Cardiac muscle cell (in vitro differentiated cells and primary cell): ENCODE data around the gene BFAR. TPM values are rescaled to one million over a fixed set of nuclear protein-coding genes. Genes with fewer than 3 reads are reported as not detected.

Experiments used
- DNase-seq, 2 donors: peaks; one replicate each; pipeline versions ENCODE4 v3.0.0 to v3.0.0-alpha.2; 2010 to 2017; ENCODE audit warnings: low read depth in 1 of 2, low spot score in 1 of 2
- H3K27ac ChIP-seq: fragments of 200-600 bp; sonication (generic); 2 replicates; pipeline ENCODE4 v1.5.1; 2016
- H3K27me3 ChIP-seq: fragments of 200-600 bp; sonication (generic); 2 replicates; pipeline ENCODE4 v1.6.0; 2016; ENCODE audit warnings: control low read depth
- H3K36me3 ChIP-seq: fragments of 200-600 bp; sonication (generic); 2 replicates; pipeline ENCODE4 v1.5.1; 2016; ENCODE audit warnings: control low read depth
- H3K4me1 ChIP-seq: fragments of 200-600 bp; sonication (generic); 2 replicates; pipeline ENCODE4 v1.8.1; 2017; ENCODE audit warnings: low read depth, mild to moderate bottlenecking, mixed run types
- H3K4me3 ChIP-seq: fragments of 200-600 bp; sonication (generic); 2 replicates; pipeline ENCODE4 v1.5.1; 2016; ENCODE audit warnings: mild to moderate bottlenecking
- H3K9me3 ChIP-seq: fragments of 200-600 bp; sonication (generic); 2 replicates; pipeline ENCODE4 v1.5.1; 2017; ENCODE audit warnings: low read depth, mild to moderate bottlenecking, control low read depth
- polyA plus RNA-seq: library from polyadenylated mRNA; unstranded; fragments of >200 nt; fragmentation: Nextera tagmentation; extraction: Ambion mirVana; gene quantifications from 2 replicates; pipeline ENCODE4 v1.2.1, GENCODE V29; 2016
- total RNA-seq: library from RNA; depleted of rRNA; stranded (reverse); fragments of >200 nt; gene quantifications from 2 replicates; pipeline ENCODE4 v1.2.3, GENCODE V29; 2016
- TF ChIP-seq, protein P1 (sequence below): IDR thresholded peaks from 2 replicates; pipeline ENCODE4 v1.5.1; 2012; ENCODE audit warnings: low read depth, mild to moderate bottlenecking, low read length

The BFAR gene
- total and polyA plus RNA-seq, 2 experiments from 2014 or later: 34.4 to 34.6 TPM

- H3K9me3 ChIP-seq: no peaks in the 10 kb centered on the region
- H3K36me3 ChIP-seq: peaks cover 54% of the 10 kb centered on the region
- no peak overlapping the region for H3K27ac ChIP-seq
- H3K4me1 ChIP-seq: no peaks in the 10 kb centered on the region
- no peak for DNase-seq
- no peaks in the 10 kb centered on the region for H3K27me3 ChIP-seq
- H3K4me3 ChIP-seq: no peak overlapping the region
- TF ChIP-seq, protein P1, sequence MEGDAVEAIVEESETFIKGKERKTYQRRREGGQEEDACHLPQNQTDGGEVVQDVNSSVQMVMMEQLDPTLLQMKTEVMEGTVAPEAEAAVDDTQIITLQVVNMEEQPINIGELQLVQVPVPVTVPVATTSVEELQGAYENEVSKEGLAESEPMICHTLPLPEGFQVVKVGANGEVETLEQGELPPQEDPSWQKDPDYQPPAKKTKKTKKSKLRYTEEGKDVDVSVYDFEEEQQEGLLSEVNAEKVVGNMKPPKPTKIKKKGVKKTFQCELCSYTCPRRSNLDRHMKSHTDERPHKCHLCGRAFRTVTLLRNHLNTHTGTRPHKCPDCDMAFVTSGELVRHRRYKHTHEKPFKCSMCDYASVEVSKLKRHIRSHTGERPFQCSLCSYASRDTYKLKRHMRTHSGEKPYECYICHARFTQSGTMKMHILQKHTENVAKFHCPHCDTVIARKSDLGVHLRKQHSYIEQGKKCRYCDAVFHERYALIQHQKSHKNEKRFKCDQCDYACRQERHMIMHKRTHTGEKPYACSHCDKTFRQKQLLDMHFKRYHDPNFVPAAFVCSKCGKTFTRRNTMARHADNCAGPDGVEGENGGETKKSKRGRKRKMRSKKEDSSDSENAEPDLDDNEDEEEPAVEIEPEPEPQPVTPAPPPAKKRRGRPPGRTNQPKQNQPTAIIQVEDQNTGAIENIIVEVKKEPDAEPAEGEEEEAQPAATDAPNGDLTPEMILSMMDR: no peak
Measured at GRCh38 chr16:14606102-14606501, 26.6 kb upstream of the BFAR start.

GRCh38 chr16:14608111-14608566, 24.6 kb upstream of the BFAR start:
- Histone ChIP-seq H3K27ac (no peak overlapping the region), H3K4me1 (no peaks in the 10 kb centered on the region), H3K9me3 (no peaks in the 10 kb centered on the region), H3K4me3 (no peak overlapping the region), H3K36me3 (peaks cover 59% of the 10 kb centered on the region), H3K27me3 (no peaks in the 10 kb centered on the region)
- DNase-seq: no peak
- TF ChIP-seq, protein P1: no peak

GRCh38 chr16:14608604-14609003, 24.1 kb upstream of the BFAR start:
- H3K36me3 ChIP-seq: peaks cover 56% of the 10 kb centered on the region
- TF ChIP-seq, protein P1: no peak
- no peak overlapping the region for H3K4me3 ChIP-seq
- no peaks in the 10 kb centered on the region for H3K9me3 ChIP-seq
- H3K27me3 ChIP-seq: no peaks in the 10 kb centered on the region
- no peak for DNase-seq
- H3K4me1 ChIP-seq: no peaks in the 10 kb centered on the region
- H3K27ac ChIP-seq: no peak overlapping the region

DNA sequence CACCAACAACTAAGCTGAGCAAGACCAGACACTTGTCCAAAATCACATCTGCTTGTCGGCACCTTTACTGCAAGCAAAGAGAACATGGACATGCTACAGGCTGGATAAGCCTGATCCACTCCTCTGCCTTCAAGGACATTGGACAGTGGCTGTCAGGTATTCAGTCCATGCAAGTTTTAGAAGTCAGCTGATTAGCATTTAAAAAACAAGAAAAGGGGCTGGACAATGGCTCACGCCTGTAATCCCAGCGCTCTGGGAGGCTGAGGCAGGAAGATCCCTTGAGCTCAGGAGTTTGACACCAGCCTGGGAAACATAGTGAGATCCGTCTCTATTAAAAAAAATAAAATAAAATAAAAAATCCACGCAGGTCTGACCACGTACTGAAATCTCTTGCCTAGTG, 23.0 kb upstream of the BFAR start:
- Histone ChIP-seq H3K27ac (no peak overlapping the region), H3K4me3 (no peak overlapping the region), H3K9me3 (no peaks in the 10 kb centered on the region), H3K36me3 (peaks cover 51% of the 10 kb centered on the region), H3K4me1 (no peaks in the 10 kb centered on the region), H3K27me3 (no peaks in the 10 kb centered on the region)
- TF ChIP-seq, protein P1: no peak
- DNase-seq: no peak

DNA sequence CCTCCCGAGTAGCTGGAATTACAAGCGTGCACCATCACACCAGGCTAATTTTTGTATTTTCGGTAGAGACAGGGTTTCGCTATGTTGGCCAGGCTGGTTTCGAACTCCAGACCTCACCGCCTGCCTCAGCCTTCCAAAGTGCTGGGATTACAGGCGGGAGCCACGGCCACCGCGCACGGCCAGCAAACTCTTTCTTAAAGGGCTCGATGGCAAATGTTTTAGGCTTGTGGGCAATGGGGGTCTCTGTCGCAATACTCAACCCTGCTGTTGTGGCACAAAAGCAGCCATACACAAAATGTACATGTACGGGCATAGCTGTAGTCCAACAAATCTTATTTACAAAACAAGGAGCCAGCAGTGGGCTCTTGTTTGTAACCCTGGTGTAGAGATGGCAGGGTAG, 21.1 kb upstream of the BFAR start:
- Histone ChIP-seq H3K4me3 (no peak overlapping the region), H3K36me3 (peaks cover 47% of the 10 kb centered on the region), H3K4me1 (no peaks in the 10 kb centered on the region), H3K27ac (no peak overlapping the region), H3K27me3 (no peaks in the 10 kb centered on the region), H3K9me3 (no peaks in the 10 kb centered on the region)
- DNase-seq: no peak
- TF ChIP-seq, protein P1: no peak

GRCh38 chr16:14613991-14614390, 18.8 kb upstream of the BFAR start:
- H3K27me3 ChIP-seq: no peaks in the 10 kb centered on the region
- no peak overlapping the region for H3K4me3 ChIP-seq
- H3K9me3 ChIP-seq: no peaks in the 10 kb centered on the region
- TF ChIP-seq, protein P1: no peak
- H3K36me3 ChIP-seq: peaks cover 41% of the 10 kb centered on the region
- H3K4me1 ChIP-seq: no peaks in the 10 kb centered on the region
- no peak overlapping the region for H3K27ac ChIP-seq
- no peak for DNase-seq
